Gastrocnemius medialis (tissue), 4 donors: ENCODE data around the gene VIL1. TPM values are rescaled to one million over a fixed set of nuclear protein-coding genes. Genes with fewer than 3 reads are reported as not detected.

Source experiments
- ATAC-seq, 2 donors: fragments of 150-250 bp; one replicate each; pipeline ENCODE4 v1.9.1; 2016
- DNase-seq, 2 donors: peaks; one replicate each; pipeline ENCODE4 v3.0.0-alpha.2; 2019
- H3K27ac ChIP-seq, 4 donors: fragments of 200-600 bp; sonication (generic); 1 replicate in 1 of 4; 2 replicates in 3 of 4; pipeline ENCODE4 v1.5.1; 2016 to 2018; ENCODE audit warnings: mild to moderate bottlenecking in 2 of 4, moderate library complexity in 1 of 4
- H3K27me3 ChIP-seq, 3 donors: fragments of 200-600 bp; sonication (generic) in 2 of 3; 1 replicate in 1 of 3; 2 replicates in 2 of 3; pipeline versions ENCODE4 v1.5.1 to v1.6.0; 2016 to 2019; ENCODE audit warnings: mild to moderate bottlenecking in 1 of 3, moderate library complexity in 1 of 3
- H3K36me3 ChIP-seq, 2 donors: fragments of 200-600 bp; sonication (generic) in 1 of 2; one replicate each; pipeline ENCODE4 v1.5.1; 2017 to 2018
- H3K4me1 ChIP-seq, 2 donors: fragments of 200-600 bp; sonication (generic) in 1 of 2; one replicate each; pipeline ENCODE4 v1.5.1; 2016 to 2017; ENCODE audit warnings: mild to moderate bottlenecking in 2 of 2
- H3K4me3 ChIP-seq, 4 donors: fragments of 200-600 bp; sonication (generic) in 3 of 4; 1 replicate in 1 of 4; 2 replicates in 3 of 4; pipeline ENCODE4 v1.5.1; 2016 to 2019; ENCODE audit warnings: mild to moderate bottlenecking in 2 of 4
- H3K9me3 ChIP-seq, 3 donors: fragments of 200-600 bp; sonication (generic) in 2 of 3; 1 replicate in 1 of 3; 2 replicates in 2 of 3; pipeline ENCODE4 v1.5.1; 2016 to 2019
- CTCF ChIP-seq, 5 experiments: fragments of 450-650 bp in 3 of 5; fragments of 200-600 bp in 2 of 5; sonication (generic) in 2 of 5; IDR thresholded peaks in 4 of 5; conservative IDR thresholded peaks in 1 of 5; 1 replicate in 4 of 5; 2 replicates in 1 of 5; pipeline ENCODE4 v1.5.1; 2016 to 2019; ENCODE audit warnings: antibody characterized with exemption in 5 of 5, mild to moderate bottlenecking in 3 of 5, moderate library complexity in 3 of 5
- POLR2A ChIP-seq, 2 donors: fragments of 450-650 bp; IDR thresholded peaks; one replicate each; pipeline ENCODE4 v1.6.1; 2017; ENCODE audit warnings: antibody characterized with exemption in 2 of 2, mild to moderate bottlenecking in 2 of 2, moderate library complexity in 2 of 2
- in situ Hi-C, 4 donors: fragments of 200-750 bp; cut with MboI; loops; one replicate each; pipeline versions ENCODE4 v1.15.0 to v1.8.0; 2017; ENCODE audit warnings: low sequenced_read_pairs in 4 of 4
- intact Hi-C: fragments of 100-400 bp; cut with DNase I; formaldehyde crosslinking; loops from one replicate; pipeline ENCODE4 v1.15.1; 2023; ENCODE audit warnings: low total_unique reads
- total RNA-seq, 4 donors: library from RNA; depleted of rRNA; stranded (reverse); fragments of >200 nt; gene quantifications; one replicate each; pipeline versions ENCODE4 v1.1.0 to v1.2.3, GENCODE V29; 2016

Gene VIL1
- total RNA-seq, 4 donors from 2014 or later: 0.03 to 1.8 TPM; not detected in 2

- DNase-seq (no peak), ATAC-seq (peak; percentile 73 to 80)
- intact Hi-C loops: no loop called here
- Histone ChIP-seq H3K4me1 (no peaks in the 10 kb centered on the region), H3K4me3 (peak overlapping the region; percentile 42 to 66 (median 52)), H3K36me3 (no peaks in the 10 kb centered on the region), H3K27me3 (no peaks in the 10 kb centered on the region), H3K27ac (peak overlapping the region; percentile 6 to 37 (median 29)), H3K9me3 (no peaks in the 10 kb centered on the region)
- TF ChIP-seq POLR2A (IDR thresholded peaks at IDR 0.05) (no peak), CTCF (IDR thresholded peaks at IDR 0.05 in 4 of 5, conservative IDR thresholded peaks at IDR 0.05 in 1 of 5) (no peak)
- in situ Hi-C loops: loop anchor here in 3 of 4 donors (5.0 to 10.0 kb wide), 2 partner anchors 83 to 85 kb away; no protein-coding TSS in a partner anchor
These were observed 31.3 kb upstream of the VIL1 start for GRCh38 chr2:218387369-218388194.

DNA sequence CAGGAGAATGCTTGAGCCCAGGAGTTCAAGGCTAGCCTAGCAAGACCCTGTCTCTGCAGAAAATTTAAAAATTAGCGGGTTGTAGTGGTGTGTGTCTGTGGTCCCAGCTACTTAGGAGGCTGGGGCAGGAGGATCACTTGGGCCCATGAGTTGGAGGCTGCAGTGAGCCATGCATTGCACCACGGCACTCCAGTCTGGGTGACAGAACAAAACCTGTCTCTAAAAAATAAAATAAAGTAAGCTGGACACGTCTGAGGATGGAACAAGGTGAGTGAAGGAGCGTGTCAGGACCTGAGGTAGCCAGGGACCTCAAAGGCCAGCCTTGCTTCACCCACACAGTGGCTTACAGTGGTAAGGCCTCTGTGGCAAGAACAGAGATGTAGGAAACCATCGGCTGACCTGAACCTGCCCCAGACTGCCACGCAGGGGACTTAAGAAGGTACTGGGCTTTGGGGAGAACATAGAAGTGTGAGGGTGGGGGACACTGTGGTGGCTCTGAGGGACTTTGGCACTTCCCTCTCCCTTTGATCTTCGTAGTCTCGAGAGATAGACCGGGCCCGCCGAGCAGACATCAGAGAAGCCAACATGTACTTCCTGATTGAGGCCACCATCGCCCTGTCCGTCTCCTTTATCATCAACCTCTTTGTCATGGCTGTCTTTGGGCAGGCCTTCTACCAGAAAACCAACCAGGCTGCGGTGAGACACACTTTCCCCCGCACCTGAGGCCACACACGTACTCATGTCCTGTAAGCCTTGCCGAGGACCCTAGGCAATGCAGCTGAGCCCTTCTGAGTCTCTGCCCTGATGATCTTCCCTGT is 29.4 kb upstream of the VIL1 start:
- H3K27me3 ChIP-seq: no peaks in the 10 kb centered on the region
- H3K4me3 ChIP-seq: no peak overlapping the region
- no peak for DNase-seq
- no peak for TF ChIP-seq CTCF (IDR thresholded peaks at IDR 0.05 in 4 of 5, conservative IDR thresholded peaks at IDR 0.05 in 1 of 5)
- no peak for TF ChIP-seq POLR2A (IDR thresholded peaks at IDR 0.05)
- no peaks in the 10 kb centered on the region for H3K9me3 ChIP-seq
- no peak overlapping the region for H3K27ac ChIP-seq
- intact Hi-C loops: loop anchor here (10.0 kb wide), 1 partner anchor 445 kb away; the partner anchor contains the start of gene PRKAG3
- H3K36me3 ChIP-seq: no peaks in the 10 kb centered on the region
- in situ Hi-C loops: loop anchor here (5.0 to 10.0 kb wide), 3 partner anchors 85 to 115 kb away; partner anchors contain the start of genes AAMP (in 1 of the 4) and PNKD (in 1 of the 4)
- H3K4me1 ChIP-seq: no peaks in the 10 kb centered on the region
- no peak for ATAC-seq

DNA sequence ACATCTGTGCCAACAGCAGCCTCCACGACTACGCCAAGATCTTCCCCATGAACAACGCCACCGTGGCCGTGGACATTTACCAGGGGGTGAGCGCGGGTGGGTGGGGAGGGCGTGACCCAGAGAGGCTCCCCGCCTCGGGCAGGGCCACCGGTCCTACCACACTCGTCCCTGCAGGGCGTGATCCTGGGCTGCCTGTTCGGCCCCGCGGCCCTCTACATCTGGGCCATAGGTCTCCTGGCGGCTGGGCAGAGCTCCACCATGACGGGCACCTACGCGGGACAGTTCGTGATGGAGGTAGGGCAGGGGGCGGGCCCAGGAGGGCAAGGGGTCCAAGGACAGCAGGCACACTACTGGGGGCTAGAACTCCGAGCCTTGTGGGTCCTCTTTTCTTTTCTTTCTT is 27.7 kb upstream of the VIL1 start:
- no peak for ATAC-seq
- in situ Hi-C loops (loop anchor here in 1 of 4 donors (10.0 kb wide), 1 partner anchor 116 kb away; the partner anchor contains the start of genes AAMP and PNKD), intact Hi-C loops (loop anchor here (10.0 kb wide), 1 partner anchor 444 kb away; the partner anchor contains the start of gene PRKAG3)
- Histone ChIP-seq H3K9me3 (no peaks in the 10 kb centered on the region), H3K27me3 (no peaks in the 10 kb centered on the region), H3K4me1 (no peaks in the 10 kb centered on the region), H3K27ac (no peak overlapping the region), H3K4me3 (no peak overlapping the region), H3K36me3 (no peaks in the 10 kb centered on the region)
- TF ChIP-seq POLR2A (IDR thresholded peaks at IDR 0.05) (no peak), CTCF (IDR thresholded peaks at IDR 0.05 in 4 of 5, conservative IDR thresholded peaks at IDR 0.05 in 1 of 5) (no peak)
- DNase-seq: no peak

DNA sequence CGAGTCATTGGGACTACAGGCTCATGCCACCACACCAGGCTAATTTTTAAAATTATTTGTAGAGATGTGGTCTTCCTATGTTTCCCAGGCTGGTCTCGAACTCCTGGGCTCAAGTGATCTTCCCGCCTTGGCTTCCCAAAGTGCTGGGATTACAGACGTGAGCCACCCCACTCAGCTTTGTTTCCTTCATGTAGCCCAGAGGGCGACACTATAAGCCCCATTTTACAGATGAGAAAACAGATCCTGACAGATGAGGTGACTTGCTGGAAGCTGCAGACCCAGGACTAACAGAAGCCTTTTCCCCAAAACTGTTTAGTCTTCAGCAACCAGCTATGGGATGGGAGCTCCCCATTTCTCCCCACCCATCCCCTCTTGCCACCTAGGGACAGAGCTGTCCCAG is 26.5 kb upstream of the VIL1 start:
- Histone ChIP-seq H3K9me3 (no peaks in the 10 kb centered on the region), H3K27ac (no peak overlapping the region), H3K4me1 (peaks cover 8 to 11% of the 10 kb centered on the region in 2 donors), H3K4me3 (no peak overlapping the region), H3K36me3 (no peaks in the 10 kb centered on the region), H3K27me3 (no peaks in the 10 kb centered on the region)
- ATAC-seq (no peak), DNase-seq (no peak)
- no peak for TF ChIP-seq CTCF (IDR thresholded peaks at IDR 0.05 in 4 of 5, conservative IDR thresholded peaks at IDR 0.05 in 1 of 5)
- TF ChIP-seq POLR2A (IDR thresholded peaks at IDR 0.05): no peak
- in situ Hi-C loops: loop anchor here in 1 of 4 donors (10.0 kb wide), 1 partner anchor 118 kb away; the partner anchor contains the start of genes AAMP and PNKD
- intact Hi-C loops: loop anchor here (10.0 kb wide), 1 partner anchor 442 kb away; the partner anchor contains the start of gene PRKAG3
